ENCODE results near the gene MLF1.

The MLF1 gene

GRCh38 chr3:158617982-158618875 is 47.2 kb downstream of the MLF1 start:
- Histone ChIP-seq H3K9ac (no peak overlapping the region), H3K27me3 (ENCODE audit: control insufficient read depth, insufficient read depth, low read length) (no peaks in the 10 kb centered on the region), H3K9me3 (ENCODE audit: control insufficient read depth, low read length) (no peaks in the 10 kb centered on the region), H3K4me1 (no peaks in the 10 kb centered on the region), H3K27ac (no peak overlapping the region), H2AFZ (no peak overlapping the region), H3K36me3 (ENCODE audit: control insufficient read depth, insufficient read depth, low read length) (no peaks in the 10 kb centered on the region), H3K4me2 (ENCODE audit: low read length) (no peak overlapping the region), H3K79me2 (no peaks in the 10 kb centered on the region), H3K4me3 (ENCODE audit: low read depth, low read length) (no peak overlapping the region)
- no peak for TF ChIP-seq CTCF (IDR thresholded peaks at IDR 0.05)

- Histone ChIP-seq H2AFZ (no peak overlapping the region), H3K79me2 (no peaks in the 10 kb centered on the region), H3K9me3 (ENCODE audit: control insufficient read depth, low read length) (no peaks in the 10 kb centered on the region), H3K27ac (no peak overlapping the region), H3K36me3 (ENCODE audit: control insufficient read depth, insufficient read depth, low read length) (no peaks in the 10 kb centered on the region), H3K4me1 (no peaks in the 10 kb centered on the region), H3K9ac (no peak overlapping the region), H3K4me3 (ENCODE audit: low read depth, low read length) (no peak overlapping the region), H3K27me3 (ENCODE audit: control insufficient read depth, insufficient read depth, low read length) (no peaks in the 10 kb centered on the region), H3K4me2 (ENCODE audit: low read length) (no peak overlapping the region)
- TF ChIP-seq CTCF (IDR thresholded peaks at IDR 0.05): no peak
These were observed 54.9 kb downstream of the MLF1 start for GRCh38 chr3:158625881-158626280.

- H3K27me3 ChIP-seq (ENCODE audit: control insufficient read depth, insufficient read depth, low read length): no peaks in the 10 kb centered on the region
- no peaks in the 10 kb centered on the region for H3K79me2 ChIP-seq
- TF ChIP-seq CTCF (IDR thresholded peaks at IDR 0.05): no peak
- H3K4me3 ChIP-seq (ENCODE audit: low read depth, low read length): no peak overlapping the region
- no peaks in the 10 kb centered on the region for H3K9me3 ChIP-seq (ENCODE audit: control insufficient read depth, low read length)
- H3K9ac ChIP-seq: no peak overlapping the region
- no peaks in the 10 kb centered on the region for H3K4me1 ChIP-seq
- H3K4me2 ChIP-seq (ENCODE audit: low read length): no peak overlapping the region
- H3K27ac ChIP-seq: no peak overlapping the region
- H2AFZ ChIP-seq: no peak overlapping the region
- H3K36me3 ChIP-seq (ENCODE audit: control insufficient read depth, insufficient read depth, low read length): no peaks in the 10 kb centered on the region
These were observed 61.0 kb downstream of the MLF1 start for GRCh38 chr3:158631981-158632380.

GRCh38 chr3:158640646-158641045 is 69.7 kb downstream of the MLF1 start:
- no peak overlapping the region for H3K4me3 ChIP-seq (ENCODE audit: low read depth, low read length)
- H3K9ac ChIP-seq: no peak overlapping the region

More at GRCh38 chr3:158640646-158641045, 69.7 kb downstream of the MLF1 start:
- H3K79me2 ChIP-seq: no peaks in the 10 kb centered on the region
- no peaks in the 10 kb centered on the region for H3K4me1 ChIP-seq
- no peaks in the 10 kb centered on the region for H3K9me3 ChIP-seq (ENCODE audit: control insufficient read depth, low read length)
- no peak overlapping the region for H3K27ac ChIP-seq
- no peak for TF ChIP-seq CTCF (IDR thresholded peaks at IDR 0.05)
- no peak overlapping the region for H3K4me2 ChIP-seq (ENCODE audit: low read length)
- H3K27me3 ChIP-seq (ENCODE audit: control insufficient read depth, insufficient read depth, low read length): no peaks in the 10 kb centered on the region
- no peaks in the 10 kb centered on the region for H3K36me3 ChIP-seq (ENCODE audit: control insufficient read depth, insufficient read depth, low read length)
- H2AFZ ChIP-seq: no peak overlapping the region
